ENCODE measurements around the gene CDKN2C.
"Not testable (repeated sequence)": the region's sequence is repeated elsewhere in the genome, so short reads cannot be mapped to it uniquely, and the experiment has no call there.

CDKN2C gene

GRCh38 chr1:50979937-50980336 lies 9.9 kb downstream of the CDKN2C start:
- DNase-seq (ENCODE audit: low read depth in 2 of 2): no peak

GRCh38 chr1:50980505-50980904 lies 10.5 kb downstream of the CDKN2C start:
- no peak for DNase-seq (ENCODE audit: low read depth in 2 of 2)

DNA sequence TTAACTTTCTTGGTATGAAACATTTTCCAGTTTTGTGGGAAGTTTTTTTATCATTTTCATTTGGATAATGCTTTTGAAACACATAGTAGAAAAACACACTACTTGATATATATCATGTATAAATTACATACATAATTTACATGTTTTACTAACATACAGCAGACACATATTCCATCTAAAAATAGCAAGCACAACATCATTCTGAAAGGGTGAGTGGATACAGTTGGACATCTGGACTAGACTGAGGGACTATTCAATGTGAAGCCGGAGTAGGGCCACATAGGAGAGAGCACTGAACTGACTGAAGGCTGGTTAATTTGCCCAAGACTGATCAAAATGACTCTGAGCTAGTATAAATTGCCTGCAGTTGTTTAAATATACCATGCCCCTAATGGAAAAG lies 11.7 kb downstream of the CDKN2C start:
- DNase-seq (ENCODE audit: low read depth in 2 of 2): no peak

GRCh38 chr1:50982611-50983010 lies 12.6 kb downstream of the CDKN2C start:
- no peak for DNase-seq (ENCODE audit: low read depth in 2 of 2)

GRCh38 chr1:50983219-50983802 lies 13.3 kb downstream of the CDKN2C start:
- no peak for DNase-seq (ENCODE audit: low read depth in 2 of 2)

- no peak for DNase-seq (ENCODE audit: low read depth in 2 of 2)
These were observed 15.0 kb downstream of the CDKN2C start for GRCh38 chr1:50985094-50985493.

DNA sequence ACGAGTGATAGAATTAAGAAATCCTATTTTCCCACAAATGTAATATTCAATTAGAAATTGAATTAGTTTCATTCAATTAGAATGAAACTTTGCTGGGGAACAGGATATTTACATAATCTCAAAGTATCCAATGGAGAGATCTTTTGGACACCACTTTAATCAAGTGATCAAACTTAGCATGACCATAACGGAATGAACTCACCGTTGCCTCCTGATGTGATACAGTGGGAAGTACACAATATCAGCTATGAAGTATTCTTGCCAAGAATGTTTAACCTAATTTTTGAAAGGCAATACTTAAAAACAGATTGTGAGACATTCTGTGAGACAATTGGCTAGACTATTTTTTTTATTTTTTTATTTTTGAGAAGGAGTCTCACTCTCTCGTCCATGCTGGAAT lies 16.6 kb downstream of the CDKN2C start:
- DNase-seq (ENCODE audit: low read depth in 2 of 2): no peak

DNA sequence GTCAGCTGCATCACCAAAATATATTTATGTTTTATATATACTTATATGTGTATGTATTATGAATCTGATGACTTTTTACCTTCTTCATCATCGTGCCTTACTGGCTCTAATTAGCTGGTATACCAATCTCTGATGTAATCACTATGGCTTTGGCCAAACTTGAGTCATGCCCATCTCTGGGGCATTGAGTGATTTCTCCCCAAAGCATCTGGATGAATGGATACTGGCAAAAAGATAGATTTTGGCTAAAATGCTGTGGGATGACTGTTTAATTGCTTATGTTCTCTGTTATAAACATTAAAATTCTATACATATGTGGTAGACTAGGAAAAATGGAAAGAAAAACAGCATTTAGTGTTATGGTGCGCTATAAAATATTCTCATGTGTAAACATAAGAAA lies 19.6 kb downstream of the CDKN2C start:
- no peak for DNase-seq (ENCODE audit: low read depth in 2 of 2)

DNA sequence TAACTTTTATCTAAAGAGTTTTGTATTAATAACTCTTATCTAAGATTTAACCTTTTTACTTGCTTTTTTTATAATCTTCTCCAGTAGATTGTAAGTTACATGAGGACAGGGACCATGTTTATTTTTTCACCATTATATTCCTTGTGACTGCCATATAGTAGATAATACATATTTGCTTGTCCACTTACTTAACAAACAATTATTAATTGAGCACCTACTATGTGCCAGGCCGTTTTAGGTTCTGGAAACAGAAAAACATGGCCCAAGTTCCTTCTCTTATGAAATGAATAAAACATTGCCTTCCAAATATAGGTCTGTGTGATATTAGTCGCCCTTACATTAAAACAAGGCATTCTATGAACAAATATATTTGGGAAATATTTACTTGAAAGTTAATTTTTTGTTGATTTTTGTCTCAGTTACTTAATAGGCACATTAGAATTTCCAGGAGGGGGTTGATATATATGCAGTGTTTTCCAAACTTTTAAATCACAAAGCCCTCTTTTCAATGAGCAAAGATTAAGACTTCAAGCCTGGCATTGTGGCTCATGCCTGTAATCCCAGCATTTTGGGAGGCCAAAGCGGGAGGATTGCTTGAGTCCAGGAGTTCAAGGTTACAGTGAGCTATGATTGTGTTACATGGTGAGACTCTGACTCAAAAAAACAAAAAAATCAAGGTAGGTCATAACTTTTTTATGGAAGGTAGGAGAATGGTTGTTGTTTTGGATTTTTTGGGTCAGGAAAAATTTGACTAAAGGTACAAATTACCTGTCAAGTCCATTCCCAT lies 22.7 kb downstream of the CDKN2C start:
- DNase-seq (ENCODE audit: low read depth in 2 of 2): no peak

DNA sequence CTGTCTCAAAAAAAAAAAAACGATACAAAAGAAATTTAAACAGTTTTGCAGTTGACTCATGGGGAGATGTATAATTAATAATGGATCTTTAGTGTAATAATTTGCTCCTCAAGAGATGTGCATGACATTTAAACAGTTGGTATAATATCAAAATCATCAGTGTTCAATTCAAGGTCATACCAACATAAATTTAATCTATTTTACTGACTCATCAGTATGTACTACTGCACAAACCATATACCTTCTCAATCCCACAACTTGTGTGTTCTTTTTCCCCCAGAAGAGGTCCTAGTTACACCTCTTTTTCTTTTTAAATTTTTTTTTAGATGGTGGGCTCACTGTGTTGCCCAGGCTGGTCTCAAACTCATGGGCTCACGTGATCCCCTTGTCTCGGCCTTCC lies 23.6 kb downstream of the CDKN2C start:
- DNase-seq (ENCODE audit: low read depth in 2 of 2): no peak

- DNase-seq (ENCODE audit: low read depth in 2 of 2): no peak
These were observed 25.0 kb downstream of the CDKN2C start for GRCh38 chr1:50994997-50995396.

GRCh38 chr1:50995651-50996050 lies 25.6 kb downstream of the CDKN2C start:
- DNase-seq (ENCODE audit: low read depth in 2 of 2): no peak

DNA sequence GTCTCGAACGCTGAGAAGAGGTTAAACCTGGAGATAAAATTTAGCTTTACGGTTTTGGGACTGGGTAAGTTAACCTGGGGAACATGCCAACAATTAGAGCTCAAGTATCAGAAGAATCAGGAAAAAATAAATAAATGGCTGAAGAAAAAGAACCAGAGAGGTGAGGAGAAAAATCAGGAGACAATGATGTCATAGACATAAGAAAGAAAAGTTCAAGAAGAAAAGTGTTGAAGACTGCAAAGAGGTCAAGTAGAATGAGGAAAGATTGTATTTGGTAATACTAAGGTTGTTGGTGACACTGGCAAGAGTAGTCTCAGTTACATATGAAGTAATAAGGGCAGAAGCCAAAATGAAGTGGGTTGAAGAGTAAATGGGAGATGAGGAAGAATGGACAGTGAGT lies 26.0 kb downstream of the CDKN2C start:
- no peak for DNase-seq (ENCODE audit: low read depth in 2 of 2)

DNA sequence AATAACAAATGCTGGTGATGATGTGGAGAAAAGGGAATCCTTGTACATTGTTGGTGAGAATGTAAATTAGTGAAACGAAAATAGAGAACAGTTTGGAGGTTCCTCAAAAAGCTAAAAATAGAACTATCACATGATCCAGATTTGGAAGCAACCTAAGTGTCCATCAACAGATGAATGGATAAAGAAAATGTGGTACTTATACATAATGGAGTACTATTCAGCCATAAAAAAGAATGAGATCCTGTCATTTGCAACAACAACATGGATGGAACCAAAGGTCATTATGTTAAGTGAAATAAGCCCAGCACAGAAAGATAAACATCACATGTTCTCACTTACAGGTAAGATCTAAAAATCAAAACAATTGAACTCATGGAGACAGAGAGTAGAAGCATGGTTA lies 29.3 kb downstream of the CDKN2C start:
- not testable (repeated sequence) for DNase-seq (ENCODE audit: low read depth in 2 of 2)

GRCh38 chr1:51000160-51000559 lies 30.1 kb downstream of the CDKN2C start:
- no peak for DNase-seq (ENCODE audit: low read depth in 2 of 2)

- DNase-seq (ENCODE audit: low read depth in 2 of 2): no peak
These were observed 30.6 kb downstream of the CDKN2C start for GRCh38 chr1:51000651-51001050.

DNA sequence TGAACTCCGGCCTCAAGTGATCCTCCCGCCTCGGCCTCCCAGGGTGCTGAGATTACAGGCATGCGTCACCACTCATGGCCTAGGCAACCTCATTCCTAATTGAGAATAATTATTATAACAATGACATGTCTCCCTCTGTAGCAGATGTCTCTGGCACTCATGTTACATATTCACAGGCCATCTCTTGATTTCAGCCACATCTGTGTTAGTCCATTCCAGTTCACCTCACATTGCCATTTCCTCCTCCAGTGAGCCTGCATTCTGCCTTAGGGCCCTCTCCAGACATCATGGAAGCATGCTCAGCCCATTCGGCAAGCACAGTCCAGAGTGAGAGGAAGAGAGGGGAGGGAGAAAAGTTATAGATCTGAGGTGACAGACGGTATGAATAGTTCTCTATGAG lies 32.5 kb downstream of the CDKN2C start:
- no peak for DNase-seq (ENCODE audit: low read depth in 2 of 2)

DNA sequence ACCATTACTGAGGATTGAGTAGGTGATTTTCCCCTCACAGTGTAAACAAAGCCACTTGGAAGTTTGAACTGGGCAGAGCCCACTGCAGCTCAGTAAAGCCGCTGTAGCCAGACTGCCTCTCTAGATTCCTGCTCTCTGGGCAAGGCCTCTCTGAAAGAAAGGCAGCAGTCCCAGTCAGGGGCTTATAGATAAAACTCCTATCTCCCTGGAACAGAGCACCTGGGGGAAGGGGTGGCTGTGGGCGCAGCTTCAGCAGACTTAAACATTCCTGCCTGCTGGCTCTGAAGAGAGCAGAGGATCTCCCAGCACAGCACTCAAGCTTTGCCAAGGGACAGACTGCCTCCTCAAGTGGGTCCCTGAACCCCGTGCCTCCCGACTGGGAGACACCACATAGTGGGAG lies 35.5 kb downstream of the CDKN2C start:
- not testable (repeated sequence) for DNase-seq (ENCODE audit: low read depth in 2 of 2)

- DNase-seq (ENCODE audit: low read depth in 2 of 2): no peak
These were observed 39.3 kb downstream of the CDKN2C start for GRCh38 chr1:51009381-51009780.

DNA sequence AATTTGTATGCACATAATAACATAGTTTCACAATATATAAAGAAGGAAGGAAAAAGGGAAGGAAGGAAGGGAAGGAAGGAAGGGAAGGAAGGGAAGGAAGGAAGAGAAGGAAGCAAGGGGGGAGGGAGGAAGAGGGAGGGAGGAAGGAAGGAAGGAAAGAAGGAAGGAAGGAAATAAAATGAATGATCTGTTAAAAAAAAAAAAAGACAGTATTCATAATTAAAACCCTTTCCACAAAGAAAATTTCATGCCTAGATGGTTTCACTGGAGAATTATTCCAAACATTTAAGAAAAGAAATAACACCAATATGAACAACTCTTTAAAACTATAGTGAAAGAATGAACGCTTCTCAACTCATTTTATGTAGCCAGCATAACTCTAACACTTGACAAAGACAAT lies 44.8 kb downstream of the CDKN2C start:
- no peak for DNase-seq (ENCODE audit: low read depth in 2 of 2)

DNA sequence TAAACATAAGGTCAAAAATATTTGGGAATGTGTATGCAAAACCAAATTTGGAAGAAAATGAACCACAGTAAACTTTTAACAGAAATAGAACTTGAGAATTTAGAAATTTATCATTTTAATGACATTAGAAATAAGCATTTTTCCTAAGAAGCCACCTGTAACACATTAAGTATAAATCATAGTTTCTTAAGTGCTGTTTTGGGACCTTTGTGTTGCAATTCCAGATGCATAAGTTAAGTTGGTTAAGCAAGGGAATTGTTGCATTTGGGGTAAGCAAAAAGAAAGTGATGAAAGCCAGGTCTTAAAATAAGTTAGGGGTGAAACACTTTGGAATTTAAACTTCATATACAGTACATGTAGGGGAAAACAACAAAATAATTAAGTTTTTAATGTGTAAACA lies 49.8 kb downstream of the CDKN2C start:
- DNase-seq (ENCODE audit: low read depth in 2 of 2): no peak
